SK-N-SH (cell line): ENCODE measurements around the gene HSPA4. TPM values are rescaled to one million over a fixed set of nuclear protein-coding genes. Genes with fewer than 3 reads are reported as not detected.
"Not testable (repeated sequence)": the region's sequence is repeated elsewhere in the genome, so short reads cannot be mapped to it uniquely, and the experiment has no call there.

ENCODE experiments used
- CTCF ChIA-PET: fragments of 300-600, 350-600 bp; formaldehyde crosslinking; extraction: SDS; loops from one replicate; lab custom pipeline; 2021; lab: Yijun Ruan, JAX
- POLR2A ChIA-PET: fragments of 350-600 bp; sonication (Branson Sonifier 250); formaldehyde crosslinking; extraction: SDS; loops from one replicate; lab custom pipeline; 2020; ENCODE audit warnings: antibody characterized with exemption, inconsistent platforms; lab: Yijun Ruan, JAX
- DNase-seq: peaks from one replicate; pipeline ENCODE4 v3.0.0; 2012
- H2AFZ ChIP-seq: fragments of 200-600 bp; sonication (generic); 2 replicates; pipeline ENCODE4 v1.8.1; 2016; ENCODE audit warnings: antibody characterized with exemption, mild to moderate bottlenecking, low read depth
- H3F3A ChIP-seq: fragments of 200-600 bp; sonication (generic); replicated peaks from 2 replicates; pipeline ENCODE3; 2016; ENCODE audit warnings: antibody characterized with exemption, mild to moderate bottlenecking; ENCODE audit not compliant: insufficient read depth
- H3K27ac ChIP-seq, 2 experiments: fragments of 200-500 bp in 1 of 2; fragments of 200-600 bp in 1 of 2; sonication (Bioruptor generic) in 1 of 2; sonication (generic), shearing (Covaris generic) in 1 of 2; 2 replicates each; pipeline versions ENCODE4 v1.5.1 to v1.6.1; 2014 to 2016; ENCODE audit warnings: low read depth in 2 of 2, inconsistent platforms in 1 of 2, low read length in 1 of 2, mild to moderate bottlenecking in 1 of 2, mixed read lengths in 1 of 2
- H3K27me3 ChIP-seq: fragments of 200-600 bp; sonication (generic), shearing (Covaris generic); 2 replicates; pipeline ENCODE4 v1.6.1; 2016; ENCODE audit warnings: mixed run types; ENCODE audit not compliant: insufficient read depth
- H3K36me3 ChIP-seq, 2 experiments: fragments of 200-500 bp in 1 of 2; fragments of 200-600 bp in 1 of 2; sonication (Bioruptor generic) in 1 of 2; sonication (generic) in 1 of 2; replicated peaks in 1 of 2; 2 replicates each; pipeline versions ENCODE3 to v1.5.1; 2014 to 2016; ENCODE audit warnings: low read length in 1 of 2, mild to moderate bottlenecking in 1 of 2; ENCODE audit not compliant: insufficient read depth in 2 of 2, control insufficient read depth in 1 of 2
- H3K4me1 ChIP-seq, 2 experiments: fragments of 200-500 bp in 1 of 2; fragments of 200-600 bp in 1 of 2; sonication (Bioruptor generic) in 1 of 2; sonication (generic), shearing (Covaris generic) in 1 of 2; 2 replicates each; pipeline versions ENCODE4 v1.5.1 to v1.6.1; 2014 to 2016; ENCODE audit warnings: low read depth in 1 of 2, low read length in 1 of 2, mixed run types in 1 of 2; ENCODE audit not compliant: insufficient read depth in 2 of 2, control insufficient read depth in 1 of 2
- H3K4me2 ChIP-seq: fragments of 200-600 bp; sonication (generic), shearing (Covaris generic); 2 replicates; pipeline ENCODE4 v1.6.1; 2017; ENCODE audit warnings: mixed run types
- H3K4me3 ChIP-seq, 2 experiments: fragments of 200-500 bp in 1 of 2; fragments of 200-600 bp in 1 of 2; sonication (Bioruptor generic) in 1 of 2; sonication (generic), shearing (Covaris generic) in 1 of 2; 2 replicates each; pipeline versions ENCODE4 v1.5.1 to v1.8.1; 2014 to 2016; ENCODE audit warnings: low read depth in 2 of 2, inconsistent platforms in 1 of 2, low read length in 1 of 2, mild to moderate bottlenecking in 1 of 2, mixed read lengths in 1 of 2, moderate library complexity in 1 of 2
- H3K79me2 ChIP-seq: fragments of 200-600 bp; sonication (generic); 2 replicates; pipeline ENCODE4 v1.8.1; 2017; ENCODE audit warnings: mild to moderate bottlenecking; ENCODE audit not compliant: insufficient read depth
- H3K9ac ChIP-seq: fragments of 200-600 bp; sonication (generic); 2 replicates; pipeline ENCODE4 v1.6.1; 2017; ENCODE audit warnings: mixed run types
- H3K9me2 ChIP-seq: fragments of 200-600 bp; sonication (generic); 2 replicates; pipeline ENCODE4 v1.6.1; 2017; ENCODE audit warnings: mixed run types
- H3K9me3 ChIP-seq: fragments of 200-600 bp; sonication (generic); 2 replicates; pipeline ENCODE4 v1.6.1; 2017; ENCODE audit warnings: mixed run types, mild to moderate bottlenecking, moderate library complexity
- H4K20me1 ChIP-seq: fragments of 200-600 bp; sonication (generic); 2 replicates; pipeline ENCODE4 v1.6.1; 2017; ENCODE audit warnings: mild to moderate bottlenecking, mixed run types; ENCODE audit not compliant: insufficient read depth
- CTCF ChIP-seq: fragments of 200-600 bp; sonication (generic); IDR thresholded peaks from 2 replicates; pipeline ENCODE4 v1.6.1; 2017; ENCODE audit warnings: antibody characterized with exemption, mild to moderate bottlenecking, moderate library complexity
- EZH2phosphoT487 ChIP-seq: fragments of 200-600 bp; sonication (generic); IDR thresholded peaks from 2 replicates; pipeline ENCODE4 v1.6.1; 2017; ENCODE audit warnings: low read depth, mixed run types, mild to moderate bottlenecking, antibody characterized with exemption, moderate library complexity, borderline replicate concordance
- FOSL2 ChIP-seq: IDR thresholded peaks from 2 replicates; pipeline ENCODE4 v1.4.0; 2012; ENCODE audit warnings: low read depth, mild to moderate bottlenecking, moderate library complexity, borderline replicate concordance
- FOXJ3 ChIP-seq: sonication (generic); formaldehyde crosslinking; IDR thresholded peaks from 2 replicates; pipeline ENCODE4 v1.5.1; 2020; ENCODE audit warnings: mild to moderate bottlenecking, missing genetic modification reagents
- IRF3 ChIP-seq: fragments of 150-350 bp; IDR thresholded peaks from 2 replicates; pipeline ENCODE4 v1.6.1; 2016; ENCODE audit warnings: mild to moderate bottlenecking, low read depth, low read length
- MAX ChIP-seq: IDR thresholded peaks from 2 replicates; pipeline ENCODE4 v1.4.0; 2012; ENCODE audit warnings: low read depth
- NRF1 ChIP-seq: IDR thresholded peaks from 2 replicates; pipeline ENCODE4 v1.6.1; 2012; ENCODE audit warnings: low read depth, mild to moderate bottlenecking, low read length
- RCOR1 ChIP-seq: fragments of 150-350 bp; IDR thresholded peaks from 2 replicates; pipeline ENCODE4 v1.6.1; 2017; ENCODE audit warnings: antibody characterized with exemption, low read length
- REST ChIP-seq: IDR thresholded peaks from 2 replicates; pipeline ENCODE4 v1.6.1; 2012; ENCODE audit warnings: mild to moderate bottlenecking, low read depth, low read length, moderate library complexity
- RFX5 ChIP-seq: IDR thresholded peaks from 2 replicates; pipeline ENCODE4 v1.6.1; 2012; ENCODE audit warnings: mild to moderate bottlenecking, improper control_type of control experiment, low read length
- USF2 ChIP-seq: fragments of 150-350 bp; IDR thresholded peaks from 2 replicates; pipeline ENCODE4 v1.6.1; 2017; ENCODE audit warnings: antibody characterized with exemption, low read length, low read depth, borderline replicate concordance
- WGBS: methylation state at CpG from one replicate; pipeline ENCODE4 v1.1.6; 2017; ENCODE audit warnings: low lambda C conversion rate; 5-methylcytosine and 5-hydroxymethylcytosine counted together
- polyA plus RNA-seq, 3 experiments: library from polyadenylated mRNA; depleted of rRNA; stranded (reverse); fragments of >200 nt; gene quantifications; 2 replicates each; pipeline ENCODE4 v1.2.3, GENCODE V29; 2012

HSPA4 gene
- polyA plus RNA-seq, 1 of the 3 experiments (the other 2 are of a cell fraction): 18.8 TPM

GRCh38 chr5:133017964-133018363, 33.8 kb upstream of the HSPA4 start (continued):
- no peak for TF ChIP-seq REST
- no peak for TF ChIP-seq NRF1

- H3K9ac ChIP-seq, H4K20me1 ChIP-seq, H3F3A ChIP-seq, DNase-seq, H3K27me3 ChIP-seq, H3K27ac ChIP-seq, H2AFZ ChIP-seq, H3K9me3 ChIP-seq, H3K4me2 ChIP-seq, H3K9me2 ChIP-seq, POLR2A ChIA-PET, H3K4me3 ChIP-seq, CTCF ChIA-PET, H3K4me1 ChIP-seq: not testable (repeated sequence)
- peaks cover 0 to 32% of the 10 kb centered on the region in 2 experiments for H3K36me3 ChIP-seq
- peaks cover 81% of the 10 kb centered on the region for H3K79me2 ChIP-seq
- 91% methylated on average over 7 of the region's 7 CpGs for WGBS
These were observed 32.3 kb upstream of the HSPA4 start for GRCh38 chr5:133019471-133019870.

- H3K9ac ChIP-seq: peak within 1 kb of the TSS; percentile 94
- H2AFZ ChIP-seq: peak within 1 kb of the TSS; percentile 98
- ChIA-PET CTCF (interaction anchor here (0.6 to 1.2 kb wide), 2 partner anchors 142 to 1167 kb away, joined by 3 to 4 read pairs; no protein-coding TSS in a partner anchor), POLR2A (no interaction called here)
- DNase-seq: peak; percentile 94
- peaks cover 15% of the 10 kb centered on the region for H3F3A ChIP-seq
- no peaks in the 10 kb centered on the region for H3K9me3 ChIP-seq
- no peaks in the 10 kb centered on the region for H4K20me1 ChIP-seq
- peaks cover 48% of the 10 kb centered on the region for H3K79me2 ChIP-seq
- H3K9me2 ChIP-seq: no peaks in the 10 kb centered on the region
- peak within 1 kb of the TSS; percentile 72 to 94 for H3K4me3 ChIP-seq
- H3K27me3 ChIP-seq: no peaks in the 10 kb centered on the region
- peak within 1 kb of the TSS; percentile 89 to 91 for H3K27ac ChIP-seq
- H3K4me1 ChIP-seq: no peaks in the 10 kb centered on the region; a peak in 1 of 4 replicates
- H3K36me3 ChIP-seq: peaks cover 0 to 10% of the 10 kb centered on the region in 2 experiments
- WGBS: 3% methylated on average over 34 of the region's 53 CpGs
- peak within 1 kb of the TSS; percentile 75 for H3K4me2 ChIP-seq
- TF ChIP-seq EZH2phosphoT487 (no peak), MAX (peak; percentile 60; the same call in 1 of the 2 replicates), NRF1 (peak; percentile 39; the same call in 1 of the 2 replicates), RCOR1 (no peak), USF2 (no peak), IRF3 (no peak), FOSL2 (no peak), CTCF (no peak), FOXJ3 (CRISPR knock-in tag) (no peak), RFX5 (no peak)
These were observed 25.8 kb upstream of the HSPA4 start, which contains the start of gene ZCCHC10 for GRCh38 chr5:133025804-133026663. TSS of gene ZCCHC10 (minus strand) at chr5:133026549. CDS start at chr5:133026537, 12 bp downstream.
